ENCODE measurements around the gene LOXHD1. TPM values are rescaled to one million over a fixed set of nuclear protein-coding genes. Genes with fewer than 3 reads are reported as not detected.
A peak's percentile ranks its signal among the peaks of the same experiment; 100 is the strongest.

LOXHD1 gene
- total RNA-seq, 6 experiments from 2014 or later = not detected

DNA sequence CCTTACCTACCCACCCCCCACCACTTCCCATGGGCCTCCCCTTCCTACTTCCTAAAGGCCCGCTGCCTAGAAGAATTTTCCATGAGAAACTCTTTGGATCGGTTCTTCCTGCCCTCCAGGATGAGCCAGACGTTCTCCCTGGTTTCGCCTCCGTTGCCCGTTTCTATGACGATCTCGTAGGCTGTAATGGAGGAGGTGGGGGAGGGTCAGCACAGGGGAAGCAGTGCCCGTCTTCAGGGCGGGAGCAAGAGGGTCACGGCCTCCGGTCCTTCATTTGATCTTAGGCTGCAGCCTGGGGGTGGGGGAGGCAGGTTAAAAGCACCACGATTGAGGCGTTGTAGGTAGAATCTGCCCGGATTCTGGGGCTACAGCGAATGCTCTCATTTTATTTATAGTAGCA, 172.0 kb downstream of the LOXHD1 start:
- H3K27me3 ChIP-seq = no peaks in the 10 kb centered on the region
- TF ChIP-seq, protein P1, sequence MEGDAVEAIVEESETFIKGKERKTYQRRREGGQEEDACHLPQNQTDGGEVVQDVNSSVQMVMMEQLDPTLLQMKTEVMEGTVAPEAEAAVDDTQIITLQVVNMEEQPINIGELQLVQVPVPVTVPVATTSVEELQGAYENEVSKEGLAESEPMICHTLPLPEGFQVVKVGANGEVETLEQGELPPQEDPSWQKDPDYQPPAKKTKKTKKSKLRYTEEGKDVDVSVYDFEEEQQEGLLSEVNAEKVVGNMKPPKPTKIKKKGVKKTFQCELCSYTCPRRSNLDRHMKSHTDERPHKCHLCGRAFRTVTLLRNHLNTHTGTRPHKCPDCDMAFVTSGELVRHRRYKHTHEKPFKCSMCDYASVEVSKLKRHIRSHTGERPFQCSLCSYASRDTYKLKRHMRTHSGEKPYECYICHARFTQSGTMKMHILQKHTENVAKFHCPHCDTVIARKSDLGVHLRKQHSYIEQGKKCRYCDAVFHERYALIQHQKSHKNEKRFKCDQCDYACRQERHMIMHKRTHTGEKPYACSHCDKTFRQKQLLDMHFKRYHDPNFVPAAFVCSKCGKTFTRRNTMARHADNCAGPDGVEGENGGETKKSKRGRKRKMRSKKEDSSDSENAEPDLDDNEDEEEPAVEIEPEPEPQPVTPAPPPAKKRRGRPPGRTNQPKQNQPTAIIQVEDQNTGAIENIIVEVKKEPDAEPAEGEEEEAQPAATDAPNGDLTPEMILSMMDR (IDR thresholded peaks at IDR 0.05) = no peak
- no peak for TF ChIP-seq POLR2A (IDR thresholded peaks at IDR 0.05)
- H3K9me3 ChIP-seq = no peaks in the 10 kb centered on the region
- intact Hi-C loops (cut with DNase I) = loop anchor here in 1 of 2 donors (5.0 kb wide), 1 partner anchor 203 kb away; no protein-coding TSS in a partner anchor
- no peak overlapping the region for H3K27ac ChIP-seq
- no peak for DNase-seq
- no peak overlapping the region for H3K4me3 ChIP-seq
- 32% methylated on average over 15 of the region's 16 CpGs for WGBS (ENCODE audit: insufficient coverage, low coverage, low lambda C conversion rate, missing lambda C conversion rate)
- no peaks in the 10 kb centered on the region for H3K36me3 ChIP-seq
- no peaks in the 10 kb centered on the region for H3K4me1 ChIP-seq
- no peak for ATAC-seq

DNA sequence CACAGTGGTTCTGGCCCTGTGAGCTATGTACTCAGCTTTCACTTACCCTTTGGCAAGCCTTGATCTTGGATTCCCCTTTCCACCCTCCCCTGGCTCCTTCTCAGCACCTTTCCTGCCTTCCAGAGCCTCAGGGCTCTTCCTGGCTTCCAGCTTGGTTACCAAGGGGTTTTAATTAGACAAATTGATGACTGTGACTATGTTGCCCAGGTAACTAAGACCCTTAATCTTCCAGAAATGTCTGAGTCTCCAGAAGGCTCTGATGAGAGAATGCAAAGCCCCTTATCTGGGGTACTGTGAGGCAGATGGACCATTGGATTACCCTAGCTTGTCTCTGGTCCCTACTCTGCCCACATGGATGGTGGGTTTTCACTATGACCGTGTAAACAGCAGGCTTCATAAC, 174.2 kb downstream of the LOXHD1 start:
- TF ChIP-seq, protein P1 (IDR thresholded peaks at IDR 0.05) = no peak
- TF ChIP-seq POLR2A (IDR thresholded peaks at IDR 0.05) = no peak
- Histone ChIP-seq H3K36me3 (no peaks in the 10 kb centered on the region), H3K9me3 (no peaks in the 10 kb centered on the region), H3K4me1 (no peaks in the 10 kb centered on the region), H3K4me3 (no peak overlapping the region), H3K27me3 (no peaks in the 10 kb centered on the region), H3K27ac (no peak overlapping the region)
- 80% methylated on average over 1 of the region's 1 CpG for WGBS (ENCODE audit: insufficient coverage, low coverage, low lambda C conversion rate, missing lambda C conversion rate)
- ATAC-seq (no peak), DNase-seq (no peak)
- intact Hi-C loops (cut with DNase I) = loop anchor here in 1 of 2 donors (5.0 kb wide), 1 partner anchor 201 kb away; no protein-coding TSS in a partner anchor

DNA sequence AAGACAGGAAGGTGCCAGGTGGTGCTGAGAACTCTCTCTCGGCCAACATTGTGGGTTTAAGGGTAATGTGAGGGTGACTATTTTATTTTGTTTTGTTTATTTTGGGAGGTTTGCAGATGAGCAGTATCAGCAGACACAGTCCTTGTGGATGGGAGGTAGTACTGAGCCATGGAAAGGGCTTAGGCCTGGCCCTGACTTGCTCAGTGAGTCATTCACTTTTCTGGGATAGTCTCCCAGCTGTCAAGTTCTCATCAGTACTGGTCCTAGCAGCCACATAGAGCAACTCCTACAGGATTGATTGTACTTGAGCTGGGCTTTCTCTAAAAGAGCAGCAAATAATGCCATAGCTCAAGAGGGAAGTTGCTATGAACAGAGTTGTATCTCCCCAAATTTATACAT, 175.2 kb downstream of the LOXHD1 start:
- intact Hi-C loops (cut with DNase I) = loop anchor here in 1 of 2 donors (5.0 kb wide), 1 partner anchor 200 kb away; no protein-coding TSS in a partner anchor
- no peak for DNase-seq
- Histone ChIP-seq H3K27ac (no peak overlapping the region), H3K4me1 (no peaks in the 10 kb centered on the region), H3K27me3 (no peaks in the 10 kb centered on the region), H3K4me3 (no peak overlapping the region), H3K9me3 (no peaks in the 10 kb centered on the region), H3K36me3 (no peaks in the 10 kb centered on the region)
- ATAC-seq = no peak
- TF ChIP-seq, protein P1 (IDR thresholded peaks at IDR 0.05) = no peak
- no peak for TF ChIP-seq POLR2A (IDR thresholded peaks at IDR 0.05)
- WGBS (ENCODE audit: insufficient coverage, low coverage, low lambda C conversion rate, missing lambda C conversion rate) = 80% methylated on average over 1 of the region's 1 CpG

DNA sequence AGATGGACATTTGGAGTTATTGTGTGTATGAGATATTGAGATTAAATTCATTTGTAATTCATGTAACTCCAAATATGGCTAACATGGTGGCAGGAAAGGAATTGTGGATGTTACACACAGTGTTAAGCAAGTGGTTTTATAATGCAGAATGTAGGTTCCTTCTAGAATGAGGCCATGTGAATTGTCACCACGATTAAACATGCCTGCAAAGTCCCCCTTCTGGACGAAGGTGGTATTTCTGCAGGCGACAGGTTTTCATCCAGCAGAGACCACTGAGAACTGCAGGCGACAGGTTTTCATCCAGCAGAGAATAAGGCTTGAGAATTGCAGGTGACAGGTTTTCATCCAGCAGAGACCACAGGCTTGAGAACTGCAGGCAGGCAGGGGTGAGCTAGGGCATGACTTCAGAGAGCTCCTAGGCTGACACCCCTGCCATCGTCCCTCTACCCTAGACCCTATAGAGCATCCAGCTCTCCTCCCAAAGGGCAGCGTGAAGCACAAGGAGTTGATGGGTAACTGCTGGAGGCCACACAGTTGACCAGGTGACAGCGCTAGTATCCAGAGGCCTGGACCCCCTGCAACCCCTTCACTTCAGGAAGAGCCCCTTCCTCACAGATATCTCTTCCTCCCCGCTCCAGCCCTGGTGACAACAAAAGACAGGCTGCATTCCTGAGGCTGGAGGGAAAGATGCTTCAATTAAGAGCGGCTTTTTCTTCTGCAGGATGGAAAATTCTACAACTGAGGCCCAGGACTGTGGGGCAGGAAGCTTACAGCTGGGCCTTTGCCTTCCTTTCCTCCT, 175.8 kb downstream of the LOXHD1 start:
- H3K36me3 ChIP-seq = no peaks in the 10 kb centered on the region
- no peaks in the 10 kb centered on the region for H3K4me1 ChIP-seq
- intact Hi-C loops (cut with DNase I) = loop anchor here in 1 of 2 donors (5.0 kb wide), 1 partner anchor 199 kb away; no protein-coding TSS in a partner anchor
- H3K27me3 ChIP-seq = no peaks in the 10 kb centered on the region
- ATAC-seq (peak; percentile 76 to 89 (median 87)), DNase-seq (peak in 1 of 3 donors; percentile 63)
- no peak for TF ChIP-seq POLR2A (IDR thresholded peaks at IDR 0.05)
- TF ChIP-seq, protein P1 (IDR thresholded peaks at IDR 0.05) = peak; percentile 65 to 87 (median 76)
- no peak overlapping the region for H3K4me3 ChIP-seq
- 26% methylated on average over 5 of the region's 9 CpGs for WGBS (ENCODE audit: insufficient coverage, low coverage, low lambda C conversion rate, missing lambda C conversion rate)
- no peak overlapping the region for H3K27ac ChIP-seq
- no peaks in the 10 kb centered on the region for H3K9me3 ChIP-seq
